Spleen (tissue), 7 donors: ENCODE measurements around the gene ABCA13.

ENCODE experiments used
- POLR2A ChIP-seq, 3 donors: fragments of 450-650 bp; IDR thresholded peaks; one replicate each; pipeline ENCODE4 v1.5.1; 2017; ENCODE audit warnings: antibody characterized with exemption in 3 of 3, mild to moderate bottlenecking in 1 of 3
- POLR2AphosphoS5 ChIP-seq, 3 donors: sonication (generic); formaldehyde crosslinking; IDR thresholded peaks; one replicate each; pipeline ENCODE4 v1.5.1; 2017; ENCODE audit warnings: antibody characterized with exemption in 3 of 3
- TF ChIP-seq, protein P1 (sequence below), 11 experiments: fragments of 200-600 bp in 7 of 11; fragments of 450-650 bp in 4 of 11; sonication (generic) in 4 of 11; IDR thresholded peaks in 8 of 11; conservative IDR thresholded peaks in 3 of 11; 1 replicate in 7 of 11; 2 replicates in 4 of 11; pipeline versions ENCODE4 v1.4.0 to v1.8.0; 2016 to 2021; ENCODE audit warnings: antibody characterized with exemption in 11 of 11, inconsistent platforms in 4 of 11, mild to moderate bottlenecking in 1 of 11
- donor health status: DM: no; HTN: no; CAD: no; lungs with moderate emphysema.
- donor health status: DM: no; HTN: no; CAD: no.
- donor health status: DM: no; HTN: no; CAD: no.

DNA sequence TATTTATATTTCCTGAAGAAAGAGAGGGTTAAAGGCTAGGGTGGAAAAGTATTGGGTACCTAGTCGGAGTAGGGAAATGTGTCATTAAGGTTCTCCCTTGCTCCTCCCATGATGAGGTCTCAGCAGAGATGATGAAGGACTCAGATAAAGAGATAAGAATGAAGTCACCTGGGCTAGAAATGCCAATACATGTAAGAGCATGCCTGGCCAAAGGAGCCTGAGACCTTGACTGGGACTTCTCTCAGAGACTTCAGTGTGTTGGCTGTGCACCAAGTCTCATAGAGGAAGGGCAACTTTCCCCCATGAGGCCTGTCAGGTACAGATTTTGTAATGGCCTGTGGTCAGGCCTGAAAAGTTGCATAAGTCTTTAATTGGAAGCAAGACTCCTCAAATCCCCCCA, 392.1 kb downstream of the ABCA13 start:
- no peak for TF ChIP-seq POLR2A (IDR thresholded peaks at IDR 0.05)
- TF ChIP-seq, protein P1, sequence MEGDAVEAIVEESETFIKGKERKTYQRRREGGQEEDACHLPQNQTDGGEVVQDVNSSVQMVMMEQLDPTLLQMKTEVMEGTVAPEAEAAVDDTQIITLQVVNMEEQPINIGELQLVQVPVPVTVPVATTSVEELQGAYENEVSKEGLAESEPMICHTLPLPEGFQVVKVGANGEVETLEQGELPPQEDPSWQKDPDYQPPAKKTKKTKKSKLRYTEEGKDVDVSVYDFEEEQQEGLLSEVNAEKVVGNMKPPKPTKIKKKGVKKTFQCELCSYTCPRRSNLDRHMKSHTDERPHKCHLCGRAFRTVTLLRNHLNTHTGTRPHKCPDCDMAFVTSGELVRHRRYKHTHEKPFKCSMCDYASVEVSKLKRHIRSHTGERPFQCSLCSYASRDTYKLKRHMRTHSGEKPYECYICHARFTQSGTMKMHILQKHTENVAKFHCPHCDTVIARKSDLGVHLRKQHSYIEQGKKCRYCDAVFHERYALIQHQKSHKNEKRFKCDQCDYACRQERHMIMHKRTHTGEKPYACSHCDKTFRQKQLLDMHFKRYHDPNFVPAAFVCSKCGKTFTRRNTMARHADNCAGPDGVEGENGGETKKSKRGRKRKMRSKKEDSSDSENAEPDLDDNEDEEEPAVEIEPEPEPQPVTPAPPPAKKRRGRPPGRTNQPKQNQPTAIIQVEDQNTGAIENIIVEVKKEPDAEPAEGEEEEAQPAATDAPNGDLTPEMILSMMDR (IDR thresholded peaks at IDR 0.05 in 8 of 11, conservative IDR thresholded peaks at IDR 0.05 in 3 of 11) = no peak
- TF ChIP-seq POLR2AphosphoS5 (IDR thresholded peaks at IDR 0.05) = no peak
